ENCODE data around the gene CASP10. TPM values are rescaled to one million over a fixed set of nuclear protein-coding genes. Genes with fewer than 3 reads are reported as not detected.
"Not testable (repeated sequence)": the region's sequence is repeated elsewhere in the genome, so short reads cannot be mapped to it uniquely, and the experiment has no call there.

CASP10 gene
- 10 to 100 TPM; 38.2 to 71.1 (median 46.2) TPM for total RNA-seq

GRCh38 chr2:201182650-201183364 is at the start of gene CASP10:
CASP10 (plus strand) TSS chr2:201183141; CDS start chr2:201185778, 2,637 bp downstream.
- peak within 1 kb of the TSS; percentile 54 to 77 (median 66) for H3K27ac ChIP-seq
- peaks cover 0 to 27% (median 0%) of the 10 kb centered on the region in 4 donors for H3K4me1 ChIP-seq
- peak within 1 kb of the TSS; percentile 39 to 64 (median 54) for H3K4me3 ChIP-seq
- TF ChIP-seq POLR2A (IDR thresholded peaks at IDR 0.05): peak; percentile 81 to 85
- peak; percentile 27 to 95 (median 70) for TF ChIP-seq CTCF (IDR thresholded peaks at IDR 0.05)
- H3K36me3 ChIP-seq: peaks cover 0 to 4% (median 0%) of the 10 kb centered on the region in 3 donors
- no peaks in the 10 kb centered on the region for H3K27me3 ChIP-seq
- H3K9me3 ChIP-seq: no peaks in the 10 kb centered on the region
- DNase-seq: no peak

- DNase-seq: peak in 1 of 3 donors; percentile 7
- peaks cover 0 to 93% (median 0%) of the 10 kb centered on the region in 3 donors for H3K36me3 ChIP-seq
- peak overlapping the region in 1 of 4 donors; percentile 39 for H3K27ac ChIP-seq
- peaks cover 0 to 16% (median 10%) of the 10 kb centered on the region in 4 donors for H3K4me1 ChIP-seq
- TF ChIP-seq POLR2A (IDR thresholded peaks at IDR 0.05) (no peak), CTCF (IDR thresholded peaks at IDR 0.05) (no peak)
- no peaks in the 10 kb centered on the region for H3K27me3 ChIP-seq
- H3K9me3 ChIP-seq: no peaks in the 10 kb centered on the region
- no peak overlapping the region for H3K4me3 ChIP-seq
These were observed 47.6 kb upstream of the CASP10 start for GRCh38 chr2:201135386-201135785.

- no peak for DNase-seq
- Histone ChIP-seq H3K9me3 (no peaks in the 10 kb centered on the region), H3K27me3 (no peaks in the 10 kb centered on the region), H3K27ac (no peak overlapping the region), H3K4me1 (peaks cover 0 to 8% (median 2%) of the 10 kb centered on the region in 4 donors), H3K36me3 (peaks cover 0 to 95% (median 0%) of the 10 kb centered on the region in 3 donors), H3K4me3 (no peak overlapping the region)
- no peak for TF ChIP-seq CTCF (IDR thresholded peaks at IDR 0.05)
These were observed 46.0 kb upstream of the CASP10 start for GRCh38 chr2:201136889-201137321.

GRCh38 chr2:201137505-201138400 is 45.2 kb upstream of the CASP10 start:
- no peaks in the 10 kb centered on the region for H3K4me1 ChIP-seq
- peak in 1 of 3 donors; percentile 37 for DNase-seq
- peaks cover 0 to 95% (median 0%) of the 10 kb centered on the region in 3 donors for H3K36me3 ChIP-seq
- no peak overlapping the region for H3K27ac ChIP-seq
- H3K9me3 ChIP-seq: no peaks in the 10 kb centered on the region
- no peak for TF ChIP-seq CTCF (IDR thresholded peaks at IDR 0.05)
- no peak for TF ChIP-seq POLR2A (IDR thresholded peaks at IDR 0.05)
- no peak overlapping the region for H3K4me3 ChIP-seq
- no peaks in the 10 kb centered on the region for H3K27me3 ChIP-seq

- Histone ChIP-seq H3K27me3 (no peaks in the 10 kb centered on the region), H3K4me1 (peaks cover 0 to under 1% (median 0%) of the 10 kb centered on the region in 4 donors), H3K9me3 (no peaks in the 10 kb centered on the region), H3K27ac (no peak overlapping the region), H3K4me3 (no peak overlapping the region), H3K36me3 (peaks cover 0 to 95% (median 0%) of the 10 kb centered on the region in 3 donors)
- TF ChIP-seq CTCF (IDR thresholded peaks at IDR 0.05) (no peak), POLR2A (IDR thresholded peaks at IDR 0.05) (no peak)
- peak in 1 of 3 donors; percentile 21 for DNase-seq
These were observed 44.5 kb upstream of the CASP10 start for GRCh38 chr2:201138401-201138970.

GRCh38 chr2:201138986-201139781 is 43.8 kb upstream of the CASP10 start:
- H3K27ac ChIP-seq: not testable (repeated sequence)
- H3K36me3 ChIP-seq: peaks cover 0 to 91% (median 0%) of the 10 kb centered on the region in 3 donors

More at GRCh38 chr2:201138986-201139781, 43.8 kb upstream of the CASP10 start:
- not testable (repeated sequence) for H3K9me3 ChIP-seq, H3K4me1 ChIP-seq, DNase-seq, H3K27me3 ChIP-seq, H3K4me3 ChIP-seq

Measured in Peyer's patch (tissue), 4 donors.